NCI-H2196 (cell line): ENCODE data around the gene LRRN4CL.

ENCODE experiments used
- DNase-seq: peaks from one replicate; lab custom pipeline; 2025; ENCODE audit not compliant: unreplicated experiment; lab: John Stamatoyannopoulos, UW

Gene LRRN4CL

DNA sequence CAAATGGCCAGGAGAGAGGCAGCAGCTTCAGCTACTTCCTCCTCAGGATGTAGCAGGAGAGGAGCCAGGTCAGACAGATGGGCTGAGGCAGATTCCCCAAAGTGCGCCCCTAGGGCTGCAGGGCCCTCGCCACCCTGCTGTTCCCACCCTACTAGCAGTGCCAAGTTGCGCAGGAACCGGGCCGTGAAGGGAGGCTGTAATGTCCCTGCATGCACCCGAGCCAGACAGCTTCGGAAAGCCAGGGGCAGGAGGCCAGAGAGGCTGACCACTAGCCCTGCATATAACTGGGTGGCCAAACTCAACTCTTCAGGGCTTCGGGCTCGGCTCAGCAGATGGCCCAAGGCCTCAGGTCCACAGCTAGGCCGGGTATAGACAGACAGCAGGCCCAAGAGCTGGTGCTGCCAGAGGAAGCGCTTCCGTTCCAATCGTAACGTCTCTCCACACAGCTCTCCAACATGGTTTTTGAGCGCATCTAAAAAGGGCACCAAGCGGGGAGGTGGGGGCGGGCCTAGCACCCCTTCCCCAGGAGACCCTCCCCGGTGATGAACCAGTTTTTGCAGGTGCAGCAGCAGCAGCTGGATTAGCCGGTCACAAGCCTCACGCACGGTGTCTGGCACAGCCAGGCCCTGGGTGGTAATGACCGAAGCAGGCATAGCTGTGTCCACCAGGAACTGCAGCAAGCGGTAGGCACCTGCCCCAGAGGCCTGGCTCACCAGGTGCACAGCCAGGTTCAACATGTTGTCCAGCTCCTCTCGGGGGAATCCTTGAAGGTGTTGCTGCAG, 41.0 kb downstream of the LRRN4CL start:
- DNase-seq: no peak

DNA sequence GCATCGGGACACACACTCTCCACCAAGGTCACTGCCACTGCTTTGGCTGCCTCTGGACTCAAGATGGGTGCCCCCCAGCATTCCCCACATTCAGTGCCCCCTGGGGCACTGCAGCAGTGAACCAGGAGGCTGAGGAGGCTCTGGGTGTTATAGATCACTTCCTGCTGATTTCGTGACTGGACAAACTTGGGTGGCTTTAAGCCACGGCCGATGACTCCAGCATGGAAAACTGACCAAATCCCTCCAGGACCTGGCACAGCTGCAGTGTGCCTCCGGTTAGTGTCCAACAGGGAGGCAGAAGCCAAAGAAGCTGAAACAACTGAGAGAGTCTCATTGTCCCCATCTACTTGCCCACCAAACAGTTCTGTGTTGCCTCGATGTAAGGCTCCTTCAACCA, 41.7 kb downstream of the LRRN4CL start:
- DNase-seq: no peak

DNA sequence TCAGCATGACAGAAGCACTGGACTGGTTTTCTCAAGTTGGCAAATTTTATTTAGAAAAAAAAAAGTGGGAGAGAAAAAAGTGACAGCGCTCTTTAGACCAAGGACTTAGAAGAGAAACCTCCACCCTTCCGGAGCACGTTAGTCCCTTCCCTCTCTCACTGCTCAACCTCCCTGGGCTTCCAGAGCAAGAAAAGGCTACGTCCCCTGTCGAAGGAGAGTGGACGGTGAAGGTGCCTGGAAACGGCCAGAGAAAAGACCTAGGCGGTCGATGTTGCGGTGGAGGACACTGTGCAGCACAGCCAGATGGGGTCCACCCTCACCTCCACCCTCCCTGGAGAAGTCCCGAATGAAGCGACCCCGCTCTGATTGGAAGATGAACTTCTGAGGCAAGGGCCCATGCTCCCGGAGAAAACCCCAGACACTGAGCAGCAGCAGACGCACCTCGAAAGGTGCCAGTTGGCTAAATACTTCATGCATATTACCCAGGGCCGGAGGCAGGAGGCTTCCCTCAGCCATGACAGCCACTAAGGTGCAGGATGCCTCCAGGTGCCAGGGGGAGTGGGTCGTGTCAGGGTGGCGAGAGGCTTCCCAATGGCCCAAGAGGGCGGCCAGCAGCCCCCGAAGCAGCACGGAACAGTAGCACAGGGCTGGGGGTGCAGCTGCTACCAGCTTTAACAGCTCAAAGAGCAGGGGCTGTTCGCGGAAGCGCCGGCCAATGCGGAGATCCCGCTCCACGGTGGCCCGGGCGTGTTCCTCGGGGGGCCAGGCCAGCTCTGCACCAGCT, 42.3 kb downstream of the LRRN4CL start:
- no peak for DNase-seq

DNA sequence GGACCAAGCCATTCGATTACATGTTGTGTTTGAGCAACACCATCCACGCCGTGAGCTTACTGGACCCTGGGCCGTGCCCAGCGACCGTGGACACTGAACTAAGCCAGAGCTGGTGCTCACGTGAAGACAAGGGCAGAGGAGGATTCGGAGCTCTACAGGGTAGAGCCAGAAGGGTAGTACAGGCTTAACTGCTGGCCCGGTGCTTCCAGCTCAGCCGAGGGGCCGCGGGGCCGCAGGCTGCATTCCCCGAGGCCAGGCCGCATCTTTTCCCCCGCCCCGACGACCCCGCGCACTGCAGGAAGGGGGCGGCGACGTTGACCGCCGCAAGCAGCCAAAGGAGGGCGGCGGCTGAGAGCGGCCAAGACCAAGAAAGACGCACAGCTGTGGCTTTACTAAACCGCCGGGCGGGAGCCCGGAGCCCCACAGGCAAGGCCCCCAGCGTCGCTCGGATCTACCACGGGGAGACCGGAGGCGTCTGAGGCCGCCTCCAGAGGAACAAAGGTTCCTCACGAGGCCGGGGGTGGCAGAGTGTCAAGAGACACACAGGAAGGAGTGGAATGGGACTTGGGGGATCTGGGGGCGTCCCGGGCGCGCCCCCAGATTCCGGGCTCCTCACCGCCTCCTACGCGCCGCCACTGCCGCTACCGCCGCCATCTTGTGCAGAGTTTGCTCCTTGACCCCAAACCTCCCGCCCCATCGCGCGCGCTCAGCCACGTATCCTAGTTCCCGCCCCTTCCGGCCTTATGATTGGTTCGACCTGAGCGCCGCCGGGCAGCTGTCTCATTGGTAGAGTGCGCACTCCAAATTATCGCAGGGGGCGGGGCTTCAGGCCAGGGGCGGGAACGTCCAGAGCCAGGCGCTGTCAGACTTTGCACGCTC, 43.1 kb downstream of the LRRN4CL start, which contains the start of gene GANAB:
TSS of gene GANAB (minus strand) at position 668 of the 879 bp plus-strand sequence. CDS start at position 654, 14 bp downstream.
- DNase-seq: peak; percentile 98

- no peak for DNase-seq
These were observed 43.7 kb downstream of the LRRN4CL start for GRCh38 chr11:62645671-62645945.

DNA sequence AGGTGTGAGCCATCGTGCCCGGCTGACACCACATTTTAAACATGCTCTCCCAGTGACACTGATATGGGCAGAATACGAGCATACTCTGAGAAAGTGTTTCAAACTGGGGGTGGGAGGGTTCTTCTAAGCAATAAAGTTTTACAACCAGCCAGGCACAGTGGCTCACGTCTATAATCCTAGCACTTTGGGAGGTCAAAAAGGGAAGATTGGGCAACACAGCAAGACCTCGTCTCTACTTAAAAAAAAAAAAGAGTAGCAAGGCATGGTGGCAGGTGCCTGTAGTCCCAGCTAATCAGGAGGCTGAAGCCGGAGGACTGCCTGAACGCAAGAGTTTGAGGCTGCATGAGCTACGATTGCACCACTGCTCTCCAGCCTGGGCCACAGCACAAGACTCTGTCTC, 45.1 kb downstream of the LRRN4CL start:
- no peak for DNase-seq
